Cardiac muscle cell (in vitro differentiated cells and primary cell): ENCODE data around the gene FBXL16. TPM values are rescaled to one million over a fixed set of nuclear protein-coding genes. Genes with fewer than 3 reads are reported as not detected.

Experiments used
- DNase-seq, 2 donors: peaks; one replicate each; pipeline versions ENCODE4 v3.0.0 to v3.0.0-alpha.2; 2010 to 2017; ENCODE audit warnings: low read depth in 1 of 2, low spot score in 1 of 2
- H3K27ac ChIP-seq: fragments of 200-600 bp; sonication (generic); 2 replicates; pipeline ENCODE4 v1.5.1; 2016
- H3K27me3 ChIP-seq: fragments of 200-600 bp; sonication (generic); 2 replicates; pipeline ENCODE4 v1.6.0; 2016; ENCODE audit warnings: control low read depth
- H3K36me3 ChIP-seq: fragments of 200-600 bp; sonication (generic); 2 replicates; pipeline ENCODE4 v1.5.1; 2016; ENCODE audit warnings: control low read depth
- H3K4me1 ChIP-seq: fragments of 200-600 bp; sonication (generic); 2 replicates; pipeline ENCODE4 v1.8.1; 2017; ENCODE audit warnings: low read depth, mild to moderate bottlenecking, mixed run types
- H3K4me3 ChIP-seq: fragments of 200-600 bp; sonication (generic); 2 replicates; pipeline ENCODE4 v1.5.1; 2016; ENCODE audit warnings: mild to moderate bottlenecking
- H3K9me3 ChIP-seq: fragments of 200-600 bp; sonication (generic); 2 replicates; pipeline ENCODE4 v1.5.1; 2017; ENCODE audit warnings: low read depth, mild to moderate bottlenecking, control low read depth
- CTCF ChIP-seq: IDR thresholded peaks from 2 replicates; pipeline ENCODE4 v1.5.1; 2012; ENCODE audit warnings: low read depth, mild to moderate bottlenecking, low read length
- polyA plus RNA-seq: library from polyadenylated mRNA; unstranded; fragments of >200 nt; fragmentation: Nextera tagmentation; extraction: Ambion mirVana; gene quantifications from 2 replicates; pipeline ENCODE4 v1.2.1, GENCODE V29; 2016
- total RNA-seq: library from RNA; depleted of rRNA; stranded (reverse); fragments of >200 nt; gene quantifications from 2 replicates; pipeline ENCODE4 v1.2.3, GENCODE V29; 2016

Gene FBXL16
- total and polyA plus RNA-seq, 2 experiments from 2014 or later: 0.12 to 1.4 TPM

DNA sequence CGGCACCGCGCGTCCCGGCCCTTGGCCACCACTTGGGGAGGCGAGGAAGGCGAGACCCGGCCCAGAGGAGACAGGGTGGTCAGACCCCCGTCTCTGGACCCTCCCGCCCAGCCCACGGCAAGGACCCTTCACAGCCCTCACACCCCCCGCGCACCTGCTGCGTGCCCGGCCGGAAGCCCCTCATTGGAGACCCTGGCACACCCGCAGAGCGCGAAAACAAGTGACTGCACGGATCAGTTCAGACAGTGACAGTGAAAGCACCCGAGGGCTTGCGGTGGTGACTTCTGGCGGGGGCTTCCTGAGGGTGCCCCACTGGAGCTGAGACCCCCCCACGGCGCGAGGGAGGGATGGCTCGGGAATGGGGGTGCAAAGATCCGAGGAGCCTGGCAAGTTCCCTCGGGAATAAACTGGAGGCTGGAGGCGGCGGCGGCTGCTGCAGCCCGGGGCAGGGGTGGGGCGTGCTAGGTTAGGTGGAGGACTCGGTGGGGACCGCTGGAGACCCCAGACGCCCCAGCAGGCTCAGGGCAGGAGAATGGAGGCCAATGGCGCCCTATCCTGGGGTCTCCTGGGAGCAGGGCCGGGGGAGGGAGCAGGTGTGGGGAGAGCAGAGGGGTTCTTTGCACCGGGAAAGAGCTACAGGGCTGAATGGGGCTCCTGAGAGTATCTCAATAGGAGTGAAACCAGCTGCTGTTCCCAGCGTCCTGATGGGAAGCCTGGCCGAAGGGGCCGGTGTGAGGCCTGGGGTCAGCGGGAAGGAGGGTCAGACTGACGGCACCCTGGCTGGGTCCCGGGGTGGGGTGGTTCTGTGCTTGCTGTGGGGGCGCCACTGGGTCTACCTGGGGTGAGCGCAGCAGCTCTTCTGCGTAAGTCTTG, 824 bp upstream of the FBXL16 start:
- Histone ChIP-seq H3K4me3 (no peak overlapping the region), H3K9me3 (no peaks in the 10 kb centered on the region), H3K36me3 (no peaks in the 10 kb centered on the region), H3K27ac (no peak overlapping the region), H3K4me1 (peaks cover 13% of the 10 kb centered on the region), H3K27me3 (peaks cover 78% of the 10 kb centered on the region)
- DNase-seq: no peak
- TF ChIP-seq CTCF: no peak

- TF ChIP-seq CTCF: no peak
- DNase-seq: peak in 1 of 2 donors; percentile 46
- Histone ChIP-seq H3K9me3 (no peaks in the 10 kb centered on the region), H3K4me1 (peaks cover 1% of the 10 kb centered on the region), H3K27me3 (peaks cover 95% of the 10 kb centered on the region), H3K36me3 (no peaks in the 10 kb centered on the region), H3K4me3 (no peak overlapping the region), H3K27ac (no peak overlapping the region)
These were observed 835 bp downstream of the FBXL16 start for GRCh38 chr16:704552-705380.

DNA sequence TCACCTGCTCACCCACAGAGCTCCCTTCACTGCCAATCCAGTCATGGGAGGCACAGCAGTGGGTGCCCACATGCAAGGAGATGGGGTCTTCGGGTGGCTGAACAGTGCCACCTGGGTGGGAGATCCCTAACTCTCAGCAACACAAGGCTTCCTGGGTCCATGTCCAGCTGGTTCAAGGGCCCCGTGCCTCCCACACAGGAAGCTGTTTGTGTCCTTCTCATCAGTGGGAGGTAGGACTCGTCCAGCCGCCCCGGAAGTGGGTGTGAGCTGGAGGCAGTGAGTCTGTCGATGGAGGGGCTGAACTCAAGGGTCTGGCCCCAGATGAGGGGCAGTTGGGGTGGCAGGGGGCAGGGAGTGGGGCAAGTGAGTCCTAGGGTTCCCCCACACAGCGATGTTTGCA, 1.6 kb downstream of the FBXL16 start:
- Histone ChIP-seq H3K9me3 (no peaks in the 10 kb centered on the region), H3K27ac (no peak overlapping the region), H3K4me3 (no peak overlapping the region), H3K27me3 (peaks cover 99% of the 10 kb centered on the region), H3K4me1 (no peaks in the 10 kb centered on the region), H3K36me3 (no peaks in the 10 kb centered on the region)
- DNase-seq: no peak
- no peak for TF ChIP-seq CTCF

- Histone ChIP-seq H3K27me3 (peaks cover 99% of the 10 kb centered on the region), H3K27ac (no peak overlapping the region), H3K4me3 (no peak overlapping the region), H3K36me3 (no peaks in the 10 kb centered on the region), H3K9me3 (no peaks in the 10 kb centered on the region), H3K4me1 (no peaks in the 10 kb centered on the region)
- TF ChIP-seq CTCF: no peak
- no peak for DNase-seq
These were observed 2.2 kb downstream of the FBXL16 start for GRCh38 chr16:703406-703805.

DNA sequence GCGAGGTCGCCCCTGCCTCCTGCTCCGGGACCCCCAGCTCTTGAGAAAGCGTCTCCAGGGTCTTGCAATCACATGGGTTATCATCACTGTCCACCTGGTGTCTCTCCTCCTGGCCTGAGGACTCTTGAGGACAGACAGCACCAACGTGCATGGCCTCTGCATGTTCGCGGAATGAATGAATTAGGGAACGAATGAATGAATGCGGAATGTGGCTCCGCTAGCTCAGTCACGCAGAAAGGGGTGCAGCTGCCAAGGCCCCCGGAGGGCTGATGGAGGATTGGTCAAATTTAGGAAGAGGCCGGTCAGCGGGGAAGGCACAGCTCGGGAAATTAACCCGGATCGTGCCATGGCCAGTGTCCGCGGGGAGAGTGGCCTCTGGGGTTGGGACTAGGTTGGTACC, 3.3 kb downstream of the FBXL16 start:
- DNase-seq: no peak
- no peak overlapping the region for H3K27ac ChIP-seq
- no peak overlapping the region for H3K4me3 ChIP-seq
- TF ChIP-seq CTCF: no peak
- H3K4me1 ChIP-seq: no peaks in the 10 kb centered on the region
- H3K36me3 ChIP-seq: no peaks in the 10 kb centered on the region
- no peaks in the 10 kb centered on the region for H3K9me3 ChIP-seq
- peaks cover 99% of the 10 kb centered on the region for H3K27me3 ChIP-seq
